ENCODE results near the gene APCDD1. TPM values are rescaled to one million over a fixed set of nuclear protein-coding genes. Genes with fewer than 3 reads are reported as not detected.

APCDD1 gene
- total RNA-seq, 4 donors from 2014 or later, result 4.6 to 13.0 (median 7.5) TPM

- peak overlapping the region in 1 of 4 donors; percentile 17 for H3K27ac ChIP-seq
- no peaks in the 10 kb centered on the region for H3K36me3 ChIP-seq
- intact Hi-C loops (cut with DNase I; ENCODE audit: low total_unique reads) (loop anchor here (10.0 kb wide), 1 partner anchor 211 kb away; no protein-coding TSS in a partner anchor), in situ Hi-C loops (cut with MboI; ENCODE audit: low sequenced_read_pairs in 4 of 4) (loop anchor here in 2 of 4 donors (5.0 to 25.0 kb wide), 2 partner anchors 544 to 929 kb away; no protein-coding TSS in a partner anchor)
- ATAC-seq (no peak), DNase-seq (no peak)
- TF ChIP-seq, protein P1, sequence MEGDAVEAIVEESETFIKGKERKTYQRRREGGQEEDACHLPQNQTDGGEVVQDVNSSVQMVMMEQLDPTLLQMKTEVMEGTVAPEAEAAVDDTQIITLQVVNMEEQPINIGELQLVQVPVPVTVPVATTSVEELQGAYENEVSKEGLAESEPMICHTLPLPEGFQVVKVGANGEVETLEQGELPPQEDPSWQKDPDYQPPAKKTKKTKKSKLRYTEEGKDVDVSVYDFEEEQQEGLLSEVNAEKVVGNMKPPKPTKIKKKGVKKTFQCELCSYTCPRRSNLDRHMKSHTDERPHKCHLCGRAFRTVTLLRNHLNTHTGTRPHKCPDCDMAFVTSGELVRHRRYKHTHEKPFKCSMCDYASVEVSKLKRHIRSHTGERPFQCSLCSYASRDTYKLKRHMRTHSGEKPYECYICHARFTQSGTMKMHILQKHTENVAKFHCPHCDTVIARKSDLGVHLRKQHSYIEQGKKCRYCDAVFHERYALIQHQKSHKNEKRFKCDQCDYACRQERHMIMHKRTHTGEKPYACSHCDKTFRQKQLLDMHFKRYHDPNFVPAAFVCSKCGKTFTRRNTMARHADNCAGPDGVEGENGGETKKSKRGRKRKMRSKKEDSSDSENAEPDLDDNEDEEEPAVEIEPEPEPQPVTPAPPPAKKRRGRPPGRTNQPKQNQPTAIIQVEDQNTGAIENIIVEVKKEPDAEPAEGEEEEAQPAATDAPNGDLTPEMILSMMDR (IDR thresholded peaks at IDR 0.05 in 4 of 5, conservative IDR thresholded peaks at IDR 0.05 in 1 of 5), result no peak
- TF ChIP-seq POLR2A (IDR thresholded peaks at IDR 0.05), result no peak
- H3K9me3 ChIP-seq, result no peaks in the 10 kb centered on the region
- peaks cover 3 to 25% of the 10 kb centered on the region in 2 donors for H3K4me1 ChIP-seq
- H3K4me3 ChIP-seq, result no peak overlapping the region
- peaks cover 0 to 4% (median 0%) of the 10 kb centered on the region in 3 donors for H3K27me3 ChIP-seq
Observed at GRCh38 chr18:10516078-10516477, 61.6 kb downstream of the APCDD1 start.

GRCh38 chr18:10518595-10519255, 64.3 kb downstream of the APCDD1 start:
- Histone ChIP-seq H3K27ac (peak overlapping the region in 3 of 4 donors; percentile 11 to 46 (median 15)), H3K27me3 (peaks cover 0 to under 1% (median 0%) of the 10 kb centered on the region in 3 donors), H3K4me3 (no peak overlapping the region), H3K4me1 (peaks cover 3 to 25% of the 10 kb centered on the region in 2 donors), H3K36me3 (no peaks in the 10 kb centered on the region), H3K9me3 (no peaks in the 10 kb centered on the region)
- intact Hi-C loops (cut with DNase I; ENCODE audit: low total_unique reads) (loop anchor here (10.0 kb wide), 1 partner anchor 214 kb away; no protein-coding TSS in a partner anchor), in situ Hi-C loops (cut with MboI; ENCODE audit: low sequenced_read_pairs in 4 of 4) (loop anchor here in 2 of 4 donors (5.0 to 25.0 kb wide), 2 partner anchors 546 to 931 kb away; no protein-coding TSS in a partner anchor)
- peak; percentile 25 to 40 for DNase-seq
- TF ChIP-seq, protein P1 (IDR thresholded peaks at IDR 0.05 in 4 of 5, conservative IDR thresholded peaks at IDR 0.05 in 1 of 5), result no peak
- no peak for TF ChIP-seq POLR2A (IDR thresholded peaks at IDR 0.05)
- ATAC-seq, result peak; percentile 37 to 43

GRCh38 chr18:10519366-10519765, 64.9 kb downstream of the APCDD1 start:
- H3K36me3 ChIP-seq, result no peaks in the 10 kb centered on the region
- peaks cover 3 to 25% of the 10 kb centered on the region in 2 donors for H3K4me1 ChIP-seq
- H3K27me3 ChIP-seq, result no peaks in the 10 kb centered on the region
- intact Hi-C loops (cut with DNase I; ENCODE audit: low total_unique reads), result loop anchor here (10.0 kb wide), 1 partner anchor 215 kb away; no protein-coding TSS in a partner anchor
- TF ChIP-seq, protein P1 (IDR thresholded peaks at IDR 0.05 in 4 of 5, conservative IDR thresholded peaks at IDR 0.05 in 1 of 5), result no peak
- TF ChIP-seq POLR2A (IDR thresholded peaks at IDR 0.05), result no peak
- in situ Hi-C loops (cut with MboI; ENCODE audit: low sequenced_read_pairs in 4 of 4), result loop anchor here in 2 of 4 donors (5.0 to 25.0 kb wide), 2 partner anchors 547 to 932 kb away; no protein-coding TSS in a partner anchor
- ATAC-seq, result no peak
- no peak overlapping the region for H3K4me3 ChIP-seq
- H3K9me3 ChIP-seq, result no peaks in the 10 kb centered on the region
- peak overlapping the region in 1 of 4 donors; percentile 32 for H3K27ac ChIP-seq
- DNase-seq, result no peak

DNA sequence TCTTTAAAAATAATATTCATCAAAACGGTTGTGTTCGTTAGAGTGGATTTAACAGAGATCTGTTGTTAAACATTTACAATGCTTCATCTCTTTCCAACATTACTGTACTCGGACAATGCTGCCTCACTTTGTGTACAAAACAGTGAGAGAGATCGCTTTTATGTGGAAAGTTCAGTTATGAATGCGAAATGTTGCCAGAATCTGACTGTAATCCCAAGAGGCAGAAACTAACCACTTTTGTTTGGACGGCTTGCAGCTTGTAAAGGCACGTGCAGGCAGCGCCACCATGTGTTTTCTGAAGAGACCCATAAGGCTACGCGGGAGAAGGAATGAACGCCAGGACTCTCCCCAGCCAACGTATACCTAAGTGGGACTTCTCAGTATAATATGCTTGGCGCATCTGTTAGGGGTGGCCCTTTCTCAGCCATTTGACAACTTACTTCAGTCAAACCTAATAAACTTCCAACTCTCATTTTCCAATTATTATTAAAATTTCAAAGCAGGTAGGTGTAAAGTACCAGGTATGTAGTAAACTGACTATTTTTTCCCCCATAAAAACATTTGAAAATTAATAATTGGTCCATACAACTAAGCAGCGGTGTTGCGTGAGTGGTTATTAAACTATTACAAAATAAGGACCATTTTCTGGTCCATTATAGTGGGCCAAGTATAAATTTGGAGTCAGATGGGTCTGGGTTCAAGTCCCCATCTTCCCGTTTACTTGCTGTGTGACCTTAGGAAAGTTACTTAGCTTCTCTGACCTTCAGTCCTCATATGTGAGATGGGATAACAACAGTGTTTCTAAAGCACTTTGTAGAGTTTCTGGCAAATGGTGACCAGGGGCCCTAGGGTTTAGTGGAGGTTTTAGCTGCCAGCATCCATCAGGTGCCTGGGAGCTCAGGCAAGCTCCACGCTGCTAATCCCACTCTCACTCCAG, 65.8 kb downstream of the APCDD1 start:
- in situ Hi-C loops (cut with MboI; ENCODE audit: low sequenced_read_pairs in 4 of 4), result loop anchor here (5.0 to 25.0 kb wide), 3 partner anchors 548 to 933 kb away; no protein-coding TSS in a partner anchor
- Histone ChIP-seq H3K4me1 (peaks cover 3 to 26% of the 10 kb centered on the region in 2 donors), H3K9me3 (no peaks in the 10 kb centered on the region), H3K4me3 (peak overlapping the region in 1 of 4 donors; percentile 23), H3K36me3 (no peaks in the 10 kb centered on the region), H3K27ac (peak overlapping the region in 1 of 4 donors; percentile 2), H3K27me3 (no peaks in the 10 kb centered on the region)
- TF ChIP-seq, protein P1 (IDR thresholded peaks at IDR 0.05 in 4 of 5, conservative IDR thresholded peaks at IDR 0.05 in 1 of 5), result peak; percentile 52 to 77 (median 74)
- no peak for TF ChIP-seq POLR2A (IDR thresholded peaks at IDR 0.05)
- peak; percentile 65 to 72 for DNase-seq
- intact Hi-C loops (cut with DNase I; ENCODE audit: low total_unique reads), result loop anchor here (1.0 to 10.0 kb wide), 4 partner anchors 215 to 945 kb away; no protein-coding TSS in a partner anchor
- ATAC-seq, result peak; percentile 76 to 88
